A549 (cell line): ENCODE data around the gene PARP8.

Source experiments
- CBX8 ChIP-seq: fragments of 200-600 bp; sonication (generic); IDR thresholded peaks from 2 replicates; pipeline ENCODE4 v1.6.1; 2016
- EP300 ChIP-seq, 2 experiments: fragments of >200 bp; sonication (Bioruptor Twin); formaldehyde crosslinking; IDR thresholded peaks; 2 replicates in 1 of 2; 3 replicates in 1 of 2; pipeline ENCODE4 v1.6.1; 2016 to 2017
- JUN ChIP-seq, 2 experiments: fragments of >200 bp; sonication (Bioruptor Twin); formaldehyde crosslinking; IDR thresholded peaks; 2 replicates in 1 of 2; 3 replicates in 1 of 2; pipeline ENCODE4 v1.6.1; 2016 to 2017
- KDM1A ChIP-seq: fragments of 200-600 bp; sonication (generic); IDR thresholded peaks from 2 replicates; pipeline ENCODE4 v1.6.1; 2016; ENCODE audit warnings: low read depth, mild to moderate bottlenecking
- MAFK ChIP-seq: fragments of 450-650 bp; IDR thresholded peaks from 2 replicates; pipeline ENCODE4 v1.6.1; 2014; ENCODE audit not compliant: partially characterized antibody
- MAX ChIP-seq: IDR thresholded peaks from 2 replicates; pipeline ENCODE4 v1.6.1; 2012
- POLR2A ChIP-seq: IDR thresholded peaks from 2 replicates; pipeline ENCODE4 v1.6.1; 2012; ENCODE audit warnings: mild to moderate bottlenecking, low read length
- POLR2AphosphoS2 ChIP-seq: conservative IDR thresholded peaks from 2 replicates; pipeline ENCODE4 v1.6.1; 2012; ENCODE audit warnings: low read length, improper control_type of control experiment, inconsistent platforms
- SMC3 ChIP-seq: fragments of >200 bp; sonication (Bioruptor Twin); formaldehyde crosslinking; IDR thresholded peaks from 3 replicates; pipeline ENCODE4 v1.6.1; 2018; ENCODE audit warnings: inconsistent platforms
- SREBF2 ChIP-seq: fragments of 450-650 bp; IDR thresholded peaks from 2 replicates; pipeline ENCODE4 v1.6.1; 2014; ENCODE audit warnings: mild to moderate bottlenecking, moderate library complexity
- TF ChIP-seq, protein P1 (sequence below): fragments of >200 bp; sonication (Bioruptor Twin); formaldehyde crosslinking; IDR thresholded peaks from 3 replicates; pipeline ENCODE4 v1.5.1; 2016
- TF ChIP-seq, protein P2 (sequence below): fragments of 200-600 bp; sonication (generic); IDR thresholded peaks from 2 replicates; pipeline ENCODE4 v1.6.1; 2016; ENCODE audit warnings: antibody characterized with exemption, mild to moderate bottlenecking, moderate library complexity
- TF ChIP-seq, protein P3 (sequence below): fragments of >200 bp; sonication (Bioruptor Twin); formaldehyde crosslinking; IDR thresholded peaks from 3 replicates; pipeline ENCODE4 v1.6.1; 2016

DNA sequence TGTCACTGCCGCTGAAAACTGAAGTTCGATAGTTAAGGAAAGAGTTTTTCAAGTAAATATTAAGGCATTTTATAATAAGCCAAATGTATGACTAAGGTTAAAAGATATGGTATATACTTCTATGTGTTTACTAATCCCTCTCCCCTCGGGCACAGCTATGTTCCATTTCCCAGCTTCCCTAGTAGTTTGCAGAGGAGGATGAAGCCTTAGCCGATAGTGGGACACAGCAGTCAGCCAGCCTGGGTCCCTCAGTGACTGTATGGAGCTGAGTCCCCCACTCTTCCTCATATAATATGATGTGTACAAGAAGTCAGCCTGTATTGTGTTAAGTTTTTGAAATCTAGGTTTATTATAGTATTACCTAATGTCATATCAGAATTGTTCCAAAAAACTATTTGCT, 55.8 kb downstream of the PARP8 start:
- TF ChIP-seq MAX (no peak), MAFK (no peak), POLR2A (no peak), EP300 (IDR thresholded peaks at IDR 0.05) (no peak), POLR2AphosphoS2 (no peak), SREBF2 (no peak), JUN (IDR thresholded peaks at IDR 0.05) (no peak), SMC3 (no peak), KDM1A (no peak), CBX8 (no peak)
- TF ChIP-seq, protein P1, sequence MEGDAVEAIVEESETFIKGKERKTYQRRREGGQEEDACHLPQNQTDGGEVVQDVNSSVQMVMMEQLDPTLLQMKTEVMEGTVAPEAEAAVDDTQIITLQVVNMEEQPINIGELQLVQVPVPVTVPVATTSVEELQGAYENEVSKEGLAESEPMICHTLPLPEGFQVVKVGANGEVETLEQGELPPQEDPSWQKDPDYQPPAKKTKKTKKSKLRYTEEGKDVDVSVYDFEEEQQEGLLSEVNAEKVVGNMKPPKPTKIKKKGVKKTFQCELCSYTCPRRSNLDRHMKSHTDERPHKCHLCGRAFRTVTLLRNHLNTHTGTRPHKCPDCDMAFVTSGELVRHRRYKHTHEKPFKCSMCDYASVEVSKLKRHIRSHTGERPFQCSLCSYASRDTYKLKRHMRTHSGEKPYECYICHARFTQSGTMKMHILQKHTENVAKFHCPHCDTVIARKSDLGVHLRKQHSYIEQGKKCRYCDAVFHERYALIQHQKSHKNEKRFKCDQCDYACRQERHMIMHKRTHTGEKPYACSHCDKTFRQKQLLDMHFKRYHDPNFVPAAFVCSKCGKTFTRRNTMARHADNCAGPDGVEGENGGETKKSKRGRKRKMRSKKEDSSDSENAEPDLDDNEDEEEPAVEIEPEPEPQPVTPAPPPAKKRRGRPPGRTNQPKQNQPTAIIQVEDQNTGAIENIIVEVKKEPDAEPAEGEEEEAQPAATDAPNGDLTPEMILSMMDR: no peak
- TF ChIP-seq, protein P2, sequence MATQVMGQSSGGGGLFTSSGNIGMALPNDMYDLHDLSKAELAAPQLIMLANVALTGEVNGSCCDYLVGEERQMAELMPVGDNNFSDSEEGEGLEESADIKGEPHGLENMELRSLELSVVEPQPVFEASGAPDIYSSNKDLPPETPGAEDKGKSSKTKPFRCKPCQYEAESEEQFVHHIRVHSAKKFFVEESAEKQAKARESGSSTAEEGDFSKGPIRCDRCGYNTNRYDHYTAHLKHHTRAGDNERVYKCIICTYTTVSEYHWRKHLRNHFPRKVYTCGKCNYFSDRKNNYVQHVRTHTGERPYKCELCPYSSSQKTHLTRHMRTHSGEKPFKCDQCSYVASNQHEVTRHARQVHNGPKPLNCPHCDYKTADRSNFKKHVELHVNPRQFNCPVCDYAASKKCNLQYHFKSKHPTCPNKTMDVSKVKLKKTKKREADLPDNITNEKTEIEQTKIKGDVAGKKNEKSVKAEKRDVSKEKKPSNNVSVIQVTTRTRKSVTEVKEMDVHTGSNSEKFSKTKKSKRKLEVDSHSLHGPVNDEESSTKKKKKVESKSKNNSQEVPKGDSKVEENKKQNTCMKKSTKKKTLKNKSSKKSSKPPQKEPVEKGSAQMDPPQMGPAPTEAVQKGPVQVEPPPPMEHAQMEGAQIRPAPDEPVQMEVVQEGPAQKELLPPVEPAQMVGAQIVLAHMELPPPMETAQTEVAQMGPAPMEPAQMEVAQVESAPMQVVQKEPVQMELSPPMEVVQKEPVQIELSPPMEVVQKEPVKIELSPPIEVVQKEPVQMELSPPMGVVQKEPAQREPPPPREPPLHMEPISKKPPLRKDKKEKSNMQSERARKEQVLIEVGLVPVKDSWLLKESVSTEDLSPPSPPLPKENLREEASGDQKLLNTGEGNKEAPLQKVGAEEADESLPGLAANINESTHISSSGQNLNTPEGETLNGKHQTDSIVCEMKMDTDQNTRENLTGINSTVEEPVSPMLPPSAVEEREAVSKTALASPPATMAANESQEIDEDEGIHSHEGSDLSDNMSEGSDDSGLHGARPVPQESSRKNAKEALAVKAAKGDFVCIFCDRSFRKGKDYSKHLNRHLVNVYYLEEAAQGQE: no peak
- TF ChIP-seq, protein P3, sequence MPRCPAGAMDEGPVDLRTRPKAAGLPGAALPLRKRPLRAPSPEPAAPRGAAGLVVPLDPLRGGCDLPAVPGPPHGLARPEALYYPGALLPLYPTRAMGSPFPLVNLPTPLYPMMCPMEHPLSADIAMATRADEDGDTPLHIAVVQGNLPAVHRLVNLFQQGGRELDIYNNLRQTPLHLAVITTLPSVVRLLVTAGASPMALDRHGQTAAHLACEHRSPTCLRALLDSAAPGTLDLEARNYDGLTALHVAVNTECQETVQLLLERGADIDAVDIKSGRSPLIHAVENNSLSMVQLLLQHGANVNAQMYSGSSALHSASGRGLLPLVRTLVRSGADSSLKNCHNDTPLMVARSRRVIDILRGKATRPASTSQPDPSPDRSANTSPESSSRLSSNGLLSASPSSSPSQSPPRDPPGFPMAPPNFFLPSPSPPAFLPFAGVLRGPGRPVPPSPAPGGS: no peak
